Glomerular visceral epithelial cell (primary cell): ENCODE measurements around the gene MYT1.
"Not testable (repeated sequence)": the region's sequence is repeated elsewhere in the genome, so short reads cannot be mapped to it uniquely, and the experiment has no call there.

Experiments used
- DNase-seq: peaks from one replicate; pipeline ENCODE4 v3.0.0-alpha.2; 2016; ENCODE audit errors: extremely low spot score

The MYT1 gene

DNA sequence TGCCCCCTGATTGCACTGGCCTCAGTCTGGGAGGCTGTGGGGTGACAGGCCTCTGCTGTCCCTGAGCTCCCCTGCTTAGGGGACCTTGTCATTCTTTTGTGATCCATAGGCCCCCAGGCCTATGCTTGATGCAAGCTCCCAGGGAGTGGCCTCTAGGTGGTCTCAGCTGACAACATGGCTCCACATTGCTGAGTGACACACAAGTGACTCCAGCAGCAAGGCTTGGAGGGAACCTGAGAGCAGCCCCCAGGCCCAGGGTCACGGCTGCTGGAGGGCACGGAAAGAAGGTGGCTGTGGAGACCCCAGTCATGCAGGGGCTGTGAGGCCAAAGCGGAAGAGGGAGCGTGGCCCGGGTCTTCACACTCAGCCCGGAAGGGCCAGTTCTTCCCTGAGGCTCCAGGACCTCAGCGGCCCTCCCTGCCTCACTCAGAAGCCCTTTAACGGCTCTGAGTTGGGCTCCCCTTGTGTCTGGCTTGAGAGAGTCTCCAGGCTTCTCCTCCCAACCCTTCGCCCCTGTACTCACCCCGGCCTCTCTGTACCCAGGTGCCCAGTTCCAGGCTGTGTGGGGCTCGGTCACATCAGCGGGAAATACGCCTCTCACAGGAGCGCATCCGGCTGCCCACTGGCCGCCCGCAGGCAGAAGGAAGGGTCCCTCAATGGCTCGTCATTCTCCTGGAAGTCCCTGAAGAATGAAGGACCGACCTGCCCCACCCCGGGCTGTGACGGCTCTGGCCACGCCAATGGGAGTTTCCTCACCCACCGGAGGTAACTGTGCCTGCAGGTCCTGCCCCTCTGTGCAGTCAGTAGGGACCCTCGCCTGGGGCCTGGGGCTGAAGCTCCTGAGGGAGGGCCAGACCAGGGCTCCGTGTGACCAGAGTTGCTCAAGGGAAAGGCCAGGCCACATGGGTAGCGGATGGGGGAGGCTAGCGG, 67.6 kb downstream of the MYT1 start:
- DNase-seq: no peak

DNA sequence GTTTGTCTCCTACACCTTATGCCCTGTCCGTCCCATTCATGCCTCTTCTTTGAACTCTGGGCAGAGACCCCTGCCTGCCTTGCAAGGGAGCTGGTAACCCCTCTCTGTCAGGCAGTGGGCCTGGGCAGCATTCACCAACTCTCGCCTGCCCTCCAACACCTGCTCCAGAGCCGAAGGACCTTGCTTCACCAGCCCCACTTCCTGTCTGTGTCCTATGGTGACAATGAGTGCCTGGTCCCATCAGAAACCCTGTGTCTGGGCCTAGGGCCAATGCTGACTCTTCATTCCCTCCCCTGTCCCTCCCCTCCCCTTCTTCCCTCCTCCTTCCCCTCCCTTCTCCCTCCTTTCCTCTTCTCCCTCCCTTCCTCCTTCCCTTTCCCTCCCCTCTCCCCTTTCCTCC, 68.5 kb downstream of the MYT1 start:
- DNase-seq: peak; percentile 16

DNA sequence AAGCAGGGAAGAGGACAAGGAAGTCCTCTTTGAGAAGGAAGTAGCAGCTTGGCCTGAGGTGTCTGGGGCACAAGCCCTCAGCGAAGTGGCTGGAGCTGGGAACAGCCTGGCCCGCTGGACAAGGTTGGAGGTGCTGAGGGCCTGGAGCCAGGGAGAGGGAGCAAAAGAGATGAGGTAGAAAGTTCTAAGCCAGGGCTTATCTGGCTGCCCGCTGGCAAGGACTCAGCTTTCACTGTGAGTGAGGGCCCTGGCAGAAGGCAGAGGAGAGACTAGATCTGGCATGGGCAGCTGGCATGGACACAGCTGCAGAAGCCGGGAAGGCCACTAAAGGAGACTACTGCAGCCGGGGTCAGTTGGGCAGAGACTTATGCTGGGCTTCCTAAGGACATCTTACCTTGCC, 69.5 kb downstream of the MYT1 start:
- no peak for DNase-seq

DNA sequence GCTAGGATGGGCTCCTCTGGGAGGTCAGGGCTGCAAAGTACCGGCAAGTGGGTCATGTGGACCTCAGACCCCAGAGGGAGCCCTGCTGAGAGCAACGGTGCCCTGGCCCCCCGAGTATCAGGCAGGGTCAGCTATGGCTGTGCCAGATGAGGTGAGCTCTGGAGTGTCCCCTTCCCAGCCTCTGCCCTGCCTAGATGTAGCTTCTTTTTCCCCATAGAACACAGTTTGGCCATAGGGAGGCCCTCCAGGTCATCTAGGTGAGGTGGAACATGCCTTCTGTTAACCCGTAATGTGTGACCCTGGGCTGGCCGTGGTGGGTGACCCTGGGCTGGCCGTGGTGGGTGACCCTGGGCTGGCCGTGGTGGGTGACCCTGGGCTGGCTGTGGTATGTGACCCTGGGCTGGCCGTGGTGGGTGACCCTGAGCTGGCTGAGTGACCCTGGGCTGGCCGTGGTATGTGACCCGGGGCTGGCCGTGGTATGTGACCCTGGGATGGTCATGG, 70.1 kb downstream of the MYT1 start:
- no peak for DNase-seq

DNA sequence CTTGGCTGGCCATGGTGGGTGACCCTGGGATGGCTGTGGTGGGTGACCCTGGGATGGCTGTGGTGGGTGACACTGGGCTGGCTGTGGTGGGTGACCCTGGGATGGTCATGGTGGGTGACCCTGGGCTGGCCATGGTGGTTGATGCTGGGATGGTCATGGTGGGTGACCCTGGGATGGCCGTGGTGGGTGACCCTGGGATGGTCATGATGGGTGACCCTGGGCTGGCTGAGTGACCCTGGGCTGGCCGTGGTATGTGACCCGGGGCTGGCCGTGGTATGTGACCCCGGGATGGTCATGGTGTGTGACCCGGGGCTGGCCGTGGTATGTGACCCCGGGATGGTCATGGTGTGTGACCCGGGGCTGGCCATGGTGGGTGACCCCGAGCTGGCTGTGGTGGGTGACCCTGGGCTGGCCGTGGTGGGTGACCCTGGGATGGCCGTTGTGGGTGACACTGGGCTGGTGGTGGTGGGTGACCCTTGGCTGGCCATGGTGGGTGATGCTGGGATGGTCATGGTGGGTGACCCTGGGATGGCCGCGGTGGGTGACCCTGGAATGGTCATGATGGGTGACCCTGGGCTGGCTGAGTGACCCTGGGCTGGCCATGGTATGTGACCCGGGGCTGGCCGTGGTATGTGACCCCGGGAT, 70.8 kb downstream of the MYT1 start:
- not testable (repeated sequence) for DNase-seq

DNA sequence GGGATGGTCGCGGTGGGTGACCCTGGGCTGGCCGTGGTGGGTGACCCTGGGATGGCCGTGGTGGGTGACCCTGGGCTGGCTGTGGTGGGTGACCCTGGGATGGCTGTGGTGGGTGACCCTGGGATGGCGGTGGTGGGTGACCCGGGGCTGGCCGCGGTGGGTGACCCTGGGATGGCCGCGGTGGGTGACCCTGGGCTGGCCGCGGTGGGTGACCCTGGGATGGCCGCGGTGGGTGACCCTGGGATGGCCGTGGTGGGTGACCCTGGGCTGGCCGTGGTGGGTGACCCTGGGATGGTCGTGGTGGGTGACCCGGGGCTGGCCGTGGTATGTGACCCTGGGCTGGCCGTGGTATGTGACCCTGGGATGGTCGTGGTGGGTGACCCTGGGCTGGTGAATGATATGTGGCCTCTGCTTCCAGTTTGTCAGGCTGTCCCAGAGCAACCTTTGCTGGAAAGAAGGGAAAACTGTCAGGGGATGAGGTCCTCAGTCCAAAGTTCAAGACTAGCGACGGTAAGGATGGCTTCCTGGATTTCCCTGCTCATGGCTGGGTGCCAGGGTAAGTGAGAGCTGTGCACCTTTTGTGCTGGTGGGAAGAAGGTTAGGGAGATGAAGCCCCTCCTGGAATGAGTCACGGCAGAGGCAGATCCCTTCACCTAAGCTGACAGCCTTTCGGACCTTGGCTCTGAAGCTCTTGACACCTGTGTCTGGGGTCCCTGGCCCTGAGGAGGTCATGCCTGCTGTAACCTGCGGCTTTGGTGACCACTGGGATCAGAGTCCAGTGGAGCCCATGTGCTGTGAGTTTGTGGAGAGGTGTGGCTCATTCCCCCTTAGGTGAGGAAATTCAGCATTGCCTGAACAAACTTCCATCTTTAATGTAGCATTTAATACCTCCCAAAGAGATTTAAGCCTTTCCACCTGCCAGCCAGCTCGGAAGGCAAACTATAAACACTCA, 72.2 kb downstream of the MYT1 start:
- DNase-seq: no peak

DNA sequence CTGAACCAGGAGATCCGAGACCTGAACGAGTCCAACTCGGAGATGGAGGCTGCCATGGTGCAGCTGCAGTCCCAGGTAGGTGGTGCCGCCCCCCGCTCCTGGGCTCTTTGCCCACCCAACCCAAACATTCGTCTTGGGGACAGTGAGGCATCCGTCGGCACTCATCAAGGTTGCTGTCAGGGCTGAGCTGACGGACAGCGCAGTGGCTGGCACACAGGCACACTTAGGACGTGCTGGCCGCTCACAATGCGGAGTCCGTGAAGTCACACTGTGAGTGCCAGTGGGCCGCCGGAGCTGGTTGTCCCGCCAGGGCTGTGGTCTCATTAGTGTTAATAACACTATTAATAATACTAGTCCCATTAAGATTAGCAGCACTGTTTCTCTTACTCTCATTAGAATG, 73.1 kb downstream of the MYT1 start:
- no peak for DNase-seq

DNA sequence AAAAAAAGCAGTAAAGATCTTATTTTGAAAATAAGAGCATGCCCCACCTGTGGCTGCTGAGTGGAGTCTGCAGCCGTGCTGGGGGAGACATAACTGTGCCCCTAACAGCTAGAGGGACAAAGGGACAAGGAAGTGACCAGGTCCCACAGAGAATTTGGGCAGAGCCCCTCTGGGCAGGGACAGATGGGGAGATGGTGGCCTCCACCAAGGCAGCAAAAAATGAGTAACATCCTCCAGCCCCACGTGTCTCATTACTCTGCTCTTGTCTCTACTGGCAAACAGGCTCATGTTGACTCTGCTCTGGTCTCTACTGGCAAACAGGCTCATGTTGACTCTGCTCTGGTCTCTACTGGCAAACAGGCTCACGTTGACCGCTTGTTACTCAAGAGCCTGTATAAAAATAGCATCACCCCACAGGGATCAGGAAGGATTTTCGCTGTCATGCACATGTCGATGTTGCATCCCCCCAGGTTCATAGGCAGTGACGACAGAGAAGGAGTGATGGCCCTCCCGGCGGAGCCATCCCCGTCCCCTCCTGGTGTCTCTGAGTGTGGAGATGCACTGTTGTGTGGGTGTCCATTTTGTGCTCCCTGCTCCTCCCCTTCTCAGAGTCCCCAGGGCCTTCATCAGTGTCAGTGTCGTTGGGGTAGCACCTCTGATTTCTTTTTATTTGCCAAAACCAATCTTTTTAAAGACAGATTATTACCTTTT, 74.0 kb downstream of the MYT1 start:
- DNase-seq: no peak

DNA sequence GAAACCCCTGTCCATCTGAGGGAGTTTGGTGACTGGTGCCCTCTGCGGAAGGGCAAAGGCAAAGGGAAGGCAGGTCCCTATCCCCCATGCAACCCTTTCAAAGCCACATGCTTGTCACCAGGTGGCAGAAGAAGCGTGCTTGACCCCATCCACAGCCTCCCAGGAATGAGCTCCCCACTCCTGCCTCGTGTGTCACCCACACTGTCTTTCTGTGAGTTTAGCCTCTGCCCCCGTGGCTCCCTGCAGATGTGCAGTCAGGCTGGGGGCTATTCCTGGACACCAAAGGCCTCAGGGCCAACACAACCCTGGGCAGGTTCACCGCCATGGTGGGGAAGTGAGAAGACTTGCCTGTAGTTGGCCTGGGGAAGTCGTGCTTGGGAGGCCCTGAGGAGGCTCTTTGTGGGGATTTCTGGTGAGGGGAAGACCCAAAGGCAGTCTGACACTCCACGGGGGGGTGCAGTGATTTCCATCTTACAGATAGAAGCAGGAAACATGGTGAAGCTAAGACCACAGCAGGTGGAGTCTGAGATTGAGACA, 74.7 kb downstream of the MYT1 start:
- DNase-seq: no peak

DNA sequence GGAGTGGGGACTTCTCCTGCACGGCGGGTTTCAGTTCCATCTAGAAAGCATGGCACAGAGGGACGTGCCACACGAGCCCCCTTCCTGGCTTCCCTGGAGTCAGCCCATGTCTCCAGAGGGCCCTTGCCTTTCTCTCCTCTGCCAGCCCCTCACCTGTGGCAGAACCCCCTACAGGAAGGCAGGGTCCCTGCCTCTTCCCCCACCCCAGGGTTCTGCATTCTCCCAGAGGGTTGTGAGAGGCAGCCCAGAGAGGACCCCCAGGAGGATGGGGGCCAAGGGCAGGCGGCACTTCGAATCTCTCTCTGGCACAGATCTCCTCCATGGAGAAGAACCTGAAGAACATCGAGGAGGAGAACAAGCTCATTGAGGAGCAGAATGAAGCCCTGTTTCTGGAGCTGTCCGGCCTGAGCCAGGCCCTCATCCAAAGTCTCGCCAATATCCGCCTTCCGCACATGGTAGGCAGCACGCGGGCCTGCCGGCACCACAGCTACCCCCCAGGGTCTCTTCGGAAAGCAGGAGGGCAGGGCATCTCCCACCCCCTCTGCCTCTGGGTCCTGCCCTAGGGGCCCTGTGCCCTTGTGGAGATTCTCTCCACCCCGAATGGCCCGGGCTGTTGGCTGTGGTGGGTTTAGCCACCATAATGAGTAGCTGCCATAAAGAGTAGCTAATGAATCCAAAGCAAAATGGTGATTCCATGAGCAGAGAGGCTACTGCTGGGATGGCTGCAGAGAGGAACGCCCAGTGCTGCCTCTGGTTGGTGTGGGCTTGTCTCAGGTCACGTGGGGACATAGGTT, 75.4 kb downstream of the MYT1 start:
- no peak for DNase-seq

DNA sequence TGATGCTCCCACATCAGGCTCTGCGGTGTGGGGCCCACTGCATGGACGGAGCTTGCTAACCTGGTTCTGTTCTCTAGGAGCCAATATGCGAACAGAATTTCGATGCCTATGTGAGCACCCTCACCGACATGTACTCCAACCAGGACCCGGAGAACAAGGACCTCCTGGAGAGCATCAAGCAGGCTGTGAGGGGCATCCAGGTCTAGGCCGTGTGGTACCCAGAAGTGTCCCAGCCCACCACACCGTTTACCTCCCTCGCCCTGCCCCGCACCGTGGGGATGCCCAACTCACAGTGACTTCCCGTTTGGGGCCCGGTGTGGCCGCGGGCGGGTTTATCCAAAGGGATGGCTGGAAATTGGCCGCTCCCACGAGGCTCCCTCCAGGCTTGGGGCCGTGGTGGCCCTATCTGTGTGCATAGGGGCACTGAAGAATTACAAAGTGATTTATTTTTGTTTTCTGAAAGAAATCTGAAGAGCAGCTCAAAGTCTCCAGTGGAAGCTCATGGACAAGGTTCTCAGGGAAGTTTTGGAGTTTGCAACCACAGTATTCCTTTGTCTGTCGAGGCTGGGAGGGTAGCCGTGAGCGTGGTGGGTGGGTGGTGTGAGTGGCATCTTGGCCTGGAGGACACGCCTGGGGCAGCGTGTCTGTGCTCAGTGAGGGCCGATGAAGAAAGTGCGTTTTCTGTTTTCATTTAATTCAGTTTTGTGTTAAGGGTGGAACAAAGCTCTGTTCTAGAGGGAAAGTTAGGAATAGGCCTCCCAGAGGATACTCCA, 76.2 kb downstream of the MYT1 start:
- no peak for DNase-seq

DNA sequence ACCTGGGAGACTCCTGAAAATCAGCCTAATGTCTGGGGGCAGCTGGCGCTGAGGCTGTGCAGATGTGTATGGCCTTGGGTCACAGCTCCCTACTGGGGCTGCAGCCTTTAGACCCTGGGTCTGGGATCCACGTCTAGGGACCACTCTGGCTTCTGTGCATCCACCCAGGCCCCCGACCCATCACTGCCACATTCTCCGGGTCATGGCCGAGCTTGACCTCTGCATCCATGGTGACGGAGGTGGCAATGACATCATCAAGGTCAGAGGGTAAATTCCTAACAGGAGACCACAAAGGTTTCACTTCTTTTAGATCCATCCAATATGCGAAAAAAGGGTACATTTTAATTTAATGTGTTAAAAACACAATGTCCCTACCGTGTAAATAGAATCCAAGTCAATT, 76.8 kb downstream of the MYT1 start:
- DNase-seq: no peak

DNA sequence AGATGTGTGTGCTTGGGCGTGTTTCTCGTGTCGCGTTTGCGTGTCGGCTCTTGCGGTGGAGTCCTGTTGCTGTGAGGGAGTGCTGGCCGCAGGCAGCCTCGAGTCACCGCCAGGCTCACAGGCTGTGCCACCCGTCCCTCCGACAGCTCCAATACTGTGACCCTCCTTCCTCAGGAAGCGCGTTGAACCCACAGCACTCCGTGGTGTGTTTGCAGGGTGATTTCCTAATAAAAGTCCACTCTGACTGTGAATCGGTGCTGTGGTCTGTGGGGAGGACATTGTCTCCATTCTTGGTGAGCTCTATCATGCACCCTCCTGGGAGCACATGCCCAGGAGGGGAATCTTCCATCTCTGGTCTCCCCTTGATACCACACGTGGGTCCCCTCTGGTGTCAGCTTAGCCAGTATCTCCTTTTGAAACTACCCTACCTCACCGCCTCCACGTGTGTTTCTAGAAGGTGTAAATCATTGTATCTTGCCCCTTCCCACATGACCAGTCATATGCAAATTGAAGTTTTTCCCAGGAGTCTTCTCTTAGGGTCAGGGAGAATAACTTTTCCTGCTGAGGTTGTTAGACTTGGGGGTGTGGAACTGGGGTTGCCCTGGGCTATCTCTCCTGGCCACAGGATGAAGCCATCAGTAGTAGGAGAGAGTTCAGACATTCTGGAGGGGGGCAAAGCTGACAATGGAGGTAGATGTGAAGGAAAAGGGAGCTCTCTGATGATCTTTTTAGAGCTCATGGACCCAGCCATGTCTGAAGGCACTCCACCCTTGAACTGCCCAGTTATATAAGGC, 77.9 kb downstream of the MYT1 start:
- DNase-seq: no peak

DNA sequence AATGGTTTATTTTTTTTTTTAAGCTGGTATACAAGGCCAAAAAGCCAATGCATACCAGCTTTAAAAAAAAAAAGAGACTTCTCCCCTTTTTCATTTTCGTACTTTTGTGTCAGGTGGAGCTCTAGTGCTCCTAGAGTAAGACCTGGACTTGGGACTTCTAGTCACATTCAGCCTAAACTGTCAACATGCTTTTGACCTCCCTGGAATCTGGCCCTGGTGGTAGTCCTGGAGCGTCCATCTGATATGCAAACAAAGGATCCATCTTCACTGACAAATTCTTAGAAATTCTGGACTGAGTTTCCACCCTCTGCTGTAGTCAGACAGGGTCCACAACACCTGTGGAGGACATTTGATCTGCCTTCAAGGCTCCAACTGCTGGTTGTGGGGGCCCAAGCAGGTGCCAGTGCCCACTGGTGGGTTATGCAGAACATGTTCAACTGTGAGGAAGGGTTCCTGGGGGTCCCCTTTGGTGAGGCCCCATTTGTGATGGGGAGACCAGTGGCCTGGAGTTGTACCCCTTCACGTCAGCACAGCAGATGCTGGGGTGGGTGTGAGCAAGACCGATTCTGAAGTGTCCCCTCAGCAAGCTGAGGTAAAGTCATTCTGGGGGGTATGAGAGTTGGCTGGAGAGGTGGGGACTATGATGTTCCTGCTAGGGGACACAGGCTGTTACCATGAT, 78.7 kb downstream of the MYT1 start:
- DNase-seq: no peak

DNA sequence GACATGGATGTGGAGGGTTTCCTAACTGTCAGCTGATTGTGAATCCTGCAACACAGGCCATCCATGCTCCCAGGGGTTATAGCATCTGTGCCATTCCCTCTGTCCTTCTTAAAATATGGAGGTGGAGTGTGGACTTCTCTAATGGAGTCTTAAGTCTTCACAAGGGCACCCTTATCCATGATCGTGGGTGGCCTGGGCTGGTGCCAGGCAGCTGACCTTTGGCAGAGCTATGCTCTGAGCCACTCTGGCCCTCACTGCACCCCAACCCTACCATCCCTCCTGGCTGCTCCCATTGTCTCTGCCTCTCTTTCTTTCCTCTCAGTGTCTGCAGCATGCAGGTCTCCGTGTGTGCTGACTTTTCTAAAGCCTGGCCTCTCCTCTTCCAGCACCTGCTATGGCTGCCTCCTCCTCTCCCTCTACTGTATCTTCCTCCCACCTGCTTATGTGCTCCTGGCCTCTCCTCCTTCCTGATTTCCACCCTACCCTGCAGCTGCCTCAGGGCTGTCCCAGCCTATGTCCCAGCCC, 80.1 kb downstream of the MYT1 start:
- DNase-seq: no peak

DNA sequence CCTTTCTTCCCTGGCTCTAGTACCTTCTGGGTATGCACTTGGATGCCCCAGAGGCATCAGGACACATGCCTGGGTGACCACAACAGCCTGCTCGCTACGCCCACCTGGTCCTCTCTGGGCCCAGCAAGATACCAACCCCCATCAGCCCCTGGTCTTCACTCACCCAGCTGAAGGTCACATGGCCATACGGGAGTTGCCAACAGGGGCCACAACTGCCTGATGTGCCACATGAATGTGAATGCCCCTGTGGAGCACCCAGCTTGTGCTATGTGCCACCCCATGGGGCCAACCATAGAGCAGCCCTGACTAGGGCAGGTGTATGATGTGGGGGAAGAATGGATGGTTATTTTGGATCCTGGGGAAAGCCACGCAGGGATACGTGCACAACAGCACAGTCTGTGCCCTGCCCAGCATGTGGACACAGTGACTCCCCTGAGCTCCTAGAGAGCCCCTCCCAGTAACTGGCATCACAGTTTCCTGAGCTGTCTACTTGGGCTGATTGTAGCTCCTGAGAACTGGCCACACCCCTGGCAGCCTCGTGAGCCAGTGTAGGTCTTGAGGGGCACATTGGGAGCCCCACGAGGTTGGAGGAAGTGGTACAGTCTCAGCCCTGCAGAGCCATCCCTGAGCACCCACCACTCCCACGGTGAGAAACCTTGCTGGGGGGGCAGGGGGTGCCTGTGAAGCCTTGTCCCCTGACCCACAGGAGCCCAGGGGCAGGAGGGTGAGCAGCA, 80.8 kb downstream of the MYT1 start:
- DNase-seq: no peak
